OCI-LY3 (cell line): ENCODE results near the gene TBC1D5.

Experiments
- CTCF ChIP-seq: fragments of 200-600, 300-600 bp; sonication (generic); IDR thresholded peaks from 2 replicates; pipeline ENCODE4 v1.5.1; 2014; ENCODE audit warnings: antibody characterized with exemption, low read length, low read depth
- EZH2phosphoT487 ChIP-seq: fragments of 200-600 bp; shearing (Covaris generic); IDR thresholded peaks from 2 replicates; pipeline ENCODE4 v1.6.1; 2018; ENCODE audit warnings: antibody characterized with exemption, mixed run types, low read depth

DNA sequence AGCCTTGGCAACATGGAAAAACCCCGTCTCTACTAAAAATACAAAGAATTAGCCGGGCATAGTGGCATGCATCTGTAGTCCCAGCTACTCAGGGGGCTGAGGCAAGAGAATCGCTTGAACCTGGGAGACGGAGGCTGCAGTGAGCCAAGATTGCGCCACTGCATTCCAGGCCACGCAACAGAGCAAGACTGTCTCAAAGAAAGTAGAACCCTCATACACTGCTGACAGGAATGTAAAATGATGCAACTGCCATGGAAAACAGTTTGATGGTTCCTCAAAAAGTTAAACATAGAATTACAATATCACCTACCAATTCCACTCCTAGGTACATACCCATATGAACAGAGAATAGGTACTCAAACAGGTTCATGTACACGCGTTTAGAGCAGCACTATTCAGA lies 158.9 kb downstream of the TBC1D5 start:
- TF ChIP-seq CTCF: no peak
- no peak for TF ChIP-seq EZH2phosphoT487
